Natural killer cell (primary cell): ENCODE data around the gene KNL1. TPM values are rescaled to one million over a fixed set of nuclear protein-coding genes. Genes with fewer than 3 reads are reported as not detected.
"Not testable (repeated sequence)": the region's sequence is repeated elsewhere in the genome, so short reads cannot be mapped to it uniquely, and the experiment has no call there.

Experiments used
- ATAC-seq, 3 donors: fragments of 150-1000 bp in 2 of 3; fragments of 200-7000 bp in 1 of 3; cut with Tn5 transposase; 1 replicate in 1 of 3; 2 replicates in 2 of 3; pipeline ENCODE4 v1.10.0; 2021; ENCODE audit warnings: mild to moderate bottlenecking in 2 of 3, moderate library complexity in 2 of 3
- DNase-seq, 2 donors: peaks; one replicate each; pipeline versions ENCODE4 v3.0.0 to v3.0.0-alpha.2; 2013 to 2021; ENCODE audit warnings: mixed read lengths in 1 of 2
- H3K27ac ChIP-seq: one replicate; pipeline ENCODE4 v1.5.1; 2013; ENCODE audit warnings: mild to moderate bottlenecking, low read length
- H3K27me3 ChIP-seq: one replicate; pipeline ENCODE4 v1.6.1; 2013; ENCODE audit warnings: low read length; ENCODE audit not compliant: control insufficient read depth, insufficient read depth
- H3K36me3 ChIP-seq: one replicate; pipeline ENCODE4 v1.6.1; 2013; ENCODE audit warnings: low read length; ENCODE audit not compliant: control insufficient read depth, insufficient read depth
- H3K4me1 ChIP-seq: one replicate; pipeline ENCODE4 v1.6.1; 2013; ENCODE audit warnings: low read length; ENCODE audit not compliant: control insufficient read depth, insufficient read depth
- H3K4me3 ChIP-seq: one replicate; pipeline ENCODE4 v1.5.1; 2013; ENCODE audit warnings: low read length
- H3K9me3 ChIP-seq: one replicate; pipeline ENCODE4 v1.6.1; 2013; ENCODE audit warnings: low read length; ENCODE audit not compliant: control insufficient read depth, insufficient read depth
- H3K27ac Mint-ChIP-seq, 2 donors: one replicate each; pipeline ENCODE4 v1.8.0; 2022; ENCODE audit warnings: mild to moderate bottlenecking in 2 of 2, mixed read lengths in 2 of 2, moderate library complexity in 1 of 2
- H3K27me3 Mint-ChIP-seq, 2 donors: one replicate each; pipeline ENCODE4 v1.8.0; 2022; ENCODE audit warnings: low read depth in 2 of 2, mixed read lengths in 2 of 2
- H3K36me3 Mint-ChIP-seq: one replicate; pipeline ENCODE4 v1.8.0; 2022; ENCODE audit warnings: mixed read lengths
- H3K4me1 Mint-ChIP-seq, 2 donors: one replicate each; pipeline ENCODE4 v1.8.0; 2022; ENCODE audit warnings: mixed read lengths in 2 of 2
- H3K4me3 Mint-ChIP-seq: one replicate; pipeline ENCODE4 v1.8.0; 2022; ENCODE audit warnings: mild to moderate bottlenecking, moderate library complexity, mixed read lengths
- H3K9me3 Mint-ChIP-seq, 2 donors: one replicate each; pipeline ENCODE4 v1.8.0; 2022; ENCODE audit warnings: mixed read lengths in 2 of 2
- CTCF ChIP-seq: fragments of 200-600 bp; IDR thresholded peaks from one replicate; pipeline ENCODE4 v1.8.0; 2022; ENCODE audit warnings: antibody characterized with exemption
- WGBS: methylation state at CpG from one replicate; pipeline ENCODE4 v1.1.7; 2013; ENCODE audit warnings: missing lambda C conversion rate; ENCODE audit not compliant: insufficient coverage; 5-methylcytosine and 5-hydroxymethylcytosine counted together
- intact Hi-C: fragments of 100-400 bp; cut with micrococcal nuclease; formaldehyde crosslinking; loops from one replicate; pipeline ENCODE4 v1.14.2; 2022
- total RNA-seq, 4 donors: library from RNA; stranded (reverse); fragments of 120-200 nt in 1 of 4; gene quantifications; one replicate each; pipeline versions ENCODE4 v1.2.3 to v1.2.4, GENCODE V29; 2013 to 2022

The KNL1 gene
- total RNA-seq, 3 donors from 2014 or later (not counting 1 experiment from before 2014, with no cell fraction given) = 2.4 to 4.1 (median 3.6) TPM

- DNase-seq (peak; percentile 94), ATAC-seq (peak; percentile 64 to 77 (median 67))
- Mint-ChIP-seq H3K4me3 (peak within 1 kb of the TSS; percentile 91), H3K4me1 (peaks cover 32 to 37% of the 10 kb centered on the region in 2 donors), H3K27me3 (no peaks in the 10 kb centered on the region), H3K9me3 (no peaks in the 10 kb centered on the region), H3K36me3 (peaks cover under 1% of the 10 kb centered on the region), H3K27ac (peak within 1 kb of the TSS; percentile 91 to 99)
- H3K4me1 ChIP-seq = peaks cover 18% of the 10 kb centered on the region
- peaks cover 16% of the 10 kb centered on the region for H3K36me3 ChIP-seq
- no peak for TF ChIP-seq CTCF
- no peaks in the 10 kb centered on the region for H3K9me3 ChIP-seq
- no peaks in the 10 kb centered on the region for H3K27me3 ChIP-seq
- under 1% methylated on average over 62 of the region's 62 CpGs for WGBS
- H3K27ac ChIP-seq = peak within 1 kb of the TSS; percentile 95
- intact Hi-C loops = loop anchor here (1.0 to 10.0 kb wide), 4 partner anchors 186 to 1203 kb away; partner anchors contain the start of genes MAPKBP1, RMDN3 and VPS18
- H3K4me3 ChIP-seq = peak within 1 kb of the TSS; percentile 97
Observed at GRCh38 chr15:40569129-40569953, 24.7 kb upstream of the KNL1 start, which contains the start of gene RPUSD2. Gene RPUSD2 (plus strand): TSS chr15:40569299. CDS start chr15:40569338, 39 bp downstream.

- H3K4me3 ChIP-seq = no peak overlapping the region
- H3K9me3 ChIP-seq = no peaks in the 10 kb centered on the region
- Mint-ChIP-seq H3K27ac (no peak overlapping the region), H3K36me3 (peaks cover 9% of the 10 kb centered on the region), H3K9me3 (no peaks in the 10 kb centered on the region), H3K27me3 (no peaks in the 10 kb centered on the region), H3K4me3 (no peak overlapping the region), H3K4me1 (peaks cover 6 to 12% of the 10 kb centered on the region in 2 donors)
- peaks cover 3% of the 10 kb centered on the region for H3K4me1 ChIP-seq
- no peak overlapping the region for H3K27ac ChIP-seq
- DNase-seq (no peak), ATAC-seq (no peak)
- no peak for TF ChIP-seq CTCF
- intact Hi-C loops = no loop called here
- H3K27me3 ChIP-seq = no peaks in the 10 kb centered on the region
- peaks cover 22% of the 10 kb centered on the region for H3K36me3 ChIP-seq
Observed at GRCh38 chr15:40575113-40575512, 18.9 kb upstream of the KNL1 start.

- H3K4me1 ChIP-seq, H3K27ac ChIP-seq, ATAC-seq, H3K9me3 ChIP-seq, H3K4me3 ChIP-seq, DNase-seq, H3K9me3 Mint-ChIP-seq, H3K27ac Mint-ChIP-seq, H3K27me3 Mint-ChIP-seq, H3K4me3 Mint-ChIP-seq, H3K36me3 Mint-ChIP-seq, H3K4me1 Mint-ChIP-seq, intact Hi-C loops, H3K27me3 ChIP-seq: not testable (repeated sequence)
- H3K36me3 ChIP-seq = peaks cover 19% of the 10 kb centered on the region
- WGBS = 100% methylated on average over 4 of the region's 5 CpGs
Observed at GRCh38 chr15:40576914-40577313, 17.1 kb upstream of the KNL1 start.

- Histone ChIP-seq H3K4me1 (no peaks in the 10 kb centered on the region), H3K36me3 (peaks cover 10% of the 10 kb centered on the region), H3K9me3 (no peaks in the 10 kb centered on the region), H3K27me3 (no peaks in the 10 kb centered on the region), H3K4me3 (no peak overlapping the region), H3K27ac (no peak overlapping the region)
- Mint-ChIP-seq H3K36me3 (peaks cover 9% of the 10 kb centered on the region), H3K27ac (no peak overlapping the region), H3K4me3 (no peak overlapping the region), H3K9me3 (no peaks in the 10 kb centered on the region), H3K4me1 (no peaks in the 10 kb centered on the region), H3K27me3 (no peaks in the 10 kb centered on the region)
- 14% methylated on average over 2 of the region's 4 CpGs for WGBS
- ATAC-seq (no peak), DNase-seq (no peak)
- intact Hi-C loops = no loop called here
- TF ChIP-seq CTCF = no peak
Observed at GRCh38 chr15:40578892-40579291, 15.2 kb upstream of the KNL1 start.

- H3K27ac Mint-ChIP-seq, H3K27me3 Mint-ChIP-seq, intact Hi-C loops, H3K9me3 Mint-ChIP-seq, H3K36me3 Mint-ChIP-seq, H3K9me3 ChIP-seq, H3K4me1 ChIP-seq, ATAC-seq, H3K27ac ChIP-seq, H3K4me1 Mint-ChIP-seq, H3K4me3 Mint-ChIP-seq, H3K27me3 ChIP-seq, H3K4me3 ChIP-seq, DNase-seq, H3K36me3 ChIP-seq: not testable (repeated sequence)
- 43% methylated on average over 2 of the region's 2 CpGs for WGBS
Observed at GRCh38 chr15:40581796-40582195, 12.3 kb upstream of the KNL1 start.
